H1 (cell line): ENCODE measurements around the gene CFAP20. TPM values are rescaled to one million over a fixed set of nuclear protein-coding genes. Genes with fewer than 3 reads are reported as not detected.

ENCODE experiments used
- CTCF ChIA-PET: fragments of 300-600 bp; sonication (Branson Sonifier 250); formaldehyde crosslinking; loops from one replicate; lab custom pipeline; 2021; ENCODE audit not compliant: partially characterized antibody; lab: Charles Lee
- POLR2A ChIA-PET: fragments of 300-600 bp; sonication (Branson Sonifier 250); formaldehyde crosslinking; loops from one replicate; lab custom pipeline; 2021; ENCODE audit warnings: inconsistent platforms; ENCODE audit not compliant: partially characterized antibody; lab: Charles Lee
- DNase-seq, 2 experiments: peaks; one replicate each; pipeline versions ENCODE4 v3.0.0 to v3.0.0-alpha.2; 2010 to 2022; ENCODE audit warnings: low spot score in 2 of 2, low read depth in 1 of 2, mixed read lengths in 1 of 2
- FAIRE-seq: peaks from 2 replicates; lab custom pipeline; 2011; peaks lifted over from hg19 to GRCh38; lab: Jason Lieb, UNC
- H2AFZ ChIP-seq: 2 replicates; pipeline ENCODE4 v1.8.1; 2012; ENCODE audit warnings: low read length, inconsistent platforms
- H2AK5ac ChIP-seq: 2 replicates; pipeline ENCODE4 v1.6.1; 2013; ENCODE audit warnings: low read depth, low read length
- H2BK120ac ChIP-seq: replicated peaks from 2 replicates; pipeline ENCODE3; 2013; ENCODE audit warnings: low read depth, low read length, inconsistent platforms
- H2BK12ac ChIP-seq: 2 replicates; pipeline ENCODE4 v1.6.1; 2013; ENCODE audit warnings: low read depth, low read length
- H2BK15ac ChIP-seq: 2 replicates; pipeline ENCODE4 v1.6.1; 2013; ENCODE audit warnings: low read length
- H2BK20ac ChIP-seq: 2 replicates; pipeline ENCODE4 v1.6.1; 2013; ENCODE audit warnings: low read length
- H2BK5ac ChIP-seq: 2 replicates; pipeline ENCODE4 v1.6.1; 2013; ENCODE audit warnings: low read depth, low read length
- H3K14ac ChIP-seq: 2 replicates; pipeline ENCODE4 v1.6.1; 2013; ENCODE audit warnings: inconsistent platforms; ENCODE audit not compliant: insufficient read length
- H3K18ac ChIP-seq: 2 replicates; pipeline ENCODE4 v1.6.1; 2013; ENCODE audit warnings: low read length; ENCODE audit errors: extremely low read depth
- H3K23ac ChIP-seq: 2 replicates; pipeline ENCODE4 v1.6.1; 2013; ENCODE audit warnings: inconsistent platforms; ENCODE audit not compliant: insufficient read length
- H3K23me2 ChIP-seq: 2 replicates; pipeline ENCODE4 v1.6.1; 2013; ENCODE audit warnings: low read depth, low read length
- H3K27ac ChIP-seq: 2 replicates; pipeline ENCODE4 v1.6.1; 2011; ENCODE audit warnings: low read depth, low read length, inconsistent platforms
- H3K27me3 ChIP-seq, 4 experiments: replicated peaks in 1 of 4; 1 replicate in 1 of 4; 2 replicates in 3 of 4; pipeline versions ENCODE4 v1.6.1 to v1.8.1; 2011 to 2013; ENCODE audit warnings: low read length in 3 of 4, mild to moderate bottlenecking in 3 of 4, inconsistent platforms in 2 of 4, mixed read lengths in 2 of 4, moderate library complexity in 1 of 4; ENCODE audit not compliant: control insufficient read depth in 3 of 4, insufficient read depth in 3 of 4; ENCODE audit errors: extremely low read depth in 1 of 4
- H3K36me3 ChIP-seq, 4 experiments: 2 replicates each; pipeline versions ENCODE4 v1.6.1 to v1.8.1; 2011 to 2013; ENCODE audit warnings: mild to moderate bottlenecking in 4 of 4, low read length in 3 of 4, moderate library complexity in 2 of 4, control low read depth in 1 of 4, inconsistent platforms in 1 of 4; ENCODE audit not compliant: insufficient read depth in 4 of 4, control insufficient read depth in 2 of 4
- H3K4ac ChIP-seq: replicated peaks from 2 replicates; pipeline ENCODE3; 2013; ENCODE audit warnings: low read length, low read depth, mixed read lengths, inconsistent platforms; ENCODE audit not compliant: insufficient read length
- H3K4me1 ChIP-seq, 4 experiments: replicated peaks in 1 of 4; 1 replicate in 1 of 4; 2 replicates in 3 of 4; pipeline versions ENCODE4 v1.6.1 to v1.8.1; 2011 to 2013; ENCODE audit warnings: low read length in 3 of 4, inconsistent platforms in 2 of 4, mixed read lengths in 1 of 4; ENCODE audit not compliant: insufficient read depth in 4 of 4, control insufficient read depth in 3 of 4
- H3K4me2 ChIP-seq, 2 experiments: 2 replicates each; pipeline versions ENCODE4 v1.6.1 to v1.8.1; 2011 to 2013; ENCODE audit warnings: low read depth in 2 of 2, low read length in 2 of 2, control low read depth in 1 of 2, inconsistent platforms in 1 of 2, mild to moderate bottlenecking in 1 of 2; ENCODE audit not compliant: insufficient read depth in 1 of 2
- H3K4me3 ChIP-seq, 4 experiments: fragments of 200-600, 300-600 bp in 1 of 4; sonication (generic), shearing (Covaris generic), sonication (Bioruptor Twin) in 1 of 4; 2 replicates each; pipeline versions ENCODE4 v1.5.1 to v1.8.1; 2011 to 2016; ENCODE audit warnings: low read length in 4 of 4, low read depth in 3 of 4, control low read depth in 2 of 4, inconsistent platforms in 2 of 4, mild to moderate bottlenecking in 2 of 4, mixed read lengths in 1 of 4, moderate library complexity in 1 of 4; ENCODE audit not compliant: insufficient read depth in 2 of 4; ENCODE audit errors: extremely low read depth in 1 of 4
- H3K56ac ChIP-seq: replicated peaks from 2 replicates; pipeline ENCODE3; 2013; ENCODE audit warnings: low read depth, mild to moderate bottlenecking, mixed read lengths, low read length, inconsistent platforms; ENCODE audit not compliant: insufficient read length
- H3K79me1 ChIP-seq: 2 replicates; pipeline ENCODE4 v1.6.1; 2013; ENCODE audit warnings: low read depth, low read length, control low read depth
- H3K79me2 ChIP-seq, 2 experiments: 2 replicates each; pipeline versions ENCODE4 v1.6.1 to v1.8.1; 2012 to 2013; ENCODE audit warnings: low read length in 2 of 2, mild to moderate bottlenecking in 2 of 2, inconsistent platforms in 1 of 2; ENCODE audit not compliant: insufficient read depth in 2 of 2, control insufficient read depth in 1 of 2
- H3K9ac ChIP-seq, 4 experiments: replicated peaks in 1 of 4; 1 replicate in 1 of 4; 2 replicates in 3 of 4; pipeline versions ENCODE4 v1.6.1 to v1.8.1; 2011 to 2013; ENCODE audit warnings: low read depth in 3 of 4, low read length in 3 of 4, control low read depth in 2 of 4, mild to moderate bottlenecking in 2 of 4, moderate library complexity in 2 of 4, inconsistent platforms in 1 of 4; ENCODE audit errors: extremely low read depth in 1 of 4
- H3K9me3 ChIP-seq, 2 experiments: 2 replicates each; pipeline versions ENCODE4 v1.6.1 to v1.8.1; 2012 to 2013; ENCODE audit warnings: mild to moderate bottlenecking in 2 of 2, moderate library complexity in 2 of 2, control low read depth in 1 of 2, inconsistent platforms in 1 of 2, low read depth in 1 of 2, low read length in 1 of 2, mixed read lengths in 1 of 2; ENCODE audit not compliant: insufficient read depth in 2 of 2
- H4K20me1 ChIP-seq, 2 experiments: replicated peaks in 1 of 2; 2 replicates each; pipeline versions ENCODE3 to v1.8.1; 2011 to 2013; ENCODE audit warnings: inconsistent platforms in 2 of 2, low read length in 2 of 2, mild to moderate bottlenecking in 1 of 2; ENCODE audit not compliant: insufficient read depth in 2 of 2, control insufficient read depth in 1 of 2
- H4K5ac ChIP-seq: 2 replicates; pipeline ENCODE4 v1.6.1; 2013; ENCODE audit warnings: low read length, low read depth, mixed read lengths, inconsistent platforms; ENCODE audit not compliant: insufficient read length
- H4K8ac ChIP-seq: 2 replicates; pipeline ENCODE4 v1.8.0; 2013; ENCODE audit warnings: mild to moderate bottlenecking, moderate library complexity, low read length, inconsistent platforms; ENCODE audit not compliant: insufficient read depth; ENCODE audit errors: extremely low read depth
- H4K91ac ChIP-seq: replicated peaks from 2 replicates; pipeline ENCODE3; 2013; ENCODE audit warnings: low read length, mixed read lengths, inconsistent platforms; ENCODE audit not compliant: insufficient read length
- BACH1 ChIP-seq: IDR thresholded peaks from 2 replicates; pipeline ENCODE4 v1.6.1; 2012; ENCODE audit warnings: low read length, improper control_type of control experiment
- HDAC2 ChIP-seq, 2 experiments: fragments of 300-600 bp in 1 of 2; sonication (generic) in 1 of 2; IDR thresholded peaks; 2 replicates each; pipeline ENCODE4 v1.6.1; 2011 to 2012; ENCODE audit warnings: low read depth in 2 of 2, low read length in 2 of 2, mild to moderate bottlenecking in 2 of 2, moderate library complexity in 2 of 2, borderline replicate concordance in 1 of 2, inconsistent platforms in 1 of 2
- SIRT6 ChIP-seq: IDR thresholded peaks from one replicate; pipeline ENCODE4 v1.7.1; 2012; ENCODE audit warnings: low read length, inconsistent platforms
- WGBS, 2 experiments: shearing (Covaris generic) in 1 of 2; methylation state at CpG; one replicate each; pipeline versions ENCODE4 v1.1.6 to v1.1.7; 2013 to 2015; ENCODE audit warnings: low lambda C conversion rate in 2 of 2, mixed read lengths in 2 of 2, inconsistent platforms in 1 of 2, low coverage in 1 of 2, missing lambda C conversion rate in 1 of 2; ENCODE audit not compliant: insufficient replicate concordance in 2 of 2, insufficient coverage in 1 of 2, insufficient read length in 1 of 2; ENCODE audit errors: extremely low coverage in 1 of 2, missing lambda C conversion rate in 1 of 2; 5-methylcytosine and 5-hydroxymethylcytosine counted together
- polyA plus RNA-seq, 7 experiments: library from polyadenylated mRNA; depleted of rRNA in 3 of 7; stranded (reverse) in 5 of 7; unstranded in 2 of 7; fragments of >200 nt in 5 of 7; fragments of 200-250 nt in 2 of 7; gene quantifications; 1 replicate in 5 of 7; 2 replicates in 1 of 7; 4 replicates in 1 of 7; pipeline versions ENCODE4 v1.2.1 to v1.2.3, GENCODE V29; 2011 to 2013; ENCODE audit warnings: missing spikeins in 2 of 7, mixed read lengths in 2 of 7
- total RNA-seq: library from RNA; stranded (reverse); fragmentation: NEBNext Ultra II Directional; extraction: Animal tissue kit (Norgen Biotek cat#: 25700); gene quantifications from 2 replicates; pipeline ENCODE4 v1.2.1, GENCODE V29; 2021

Gene CFAP20
- total and polyA plus RNA-seq, 2 of the 8 experiments (the other 6 are each of a cell fraction or from before 2014, with no cell fraction given) = 45.6 to 65.4 TPM

DNA sequence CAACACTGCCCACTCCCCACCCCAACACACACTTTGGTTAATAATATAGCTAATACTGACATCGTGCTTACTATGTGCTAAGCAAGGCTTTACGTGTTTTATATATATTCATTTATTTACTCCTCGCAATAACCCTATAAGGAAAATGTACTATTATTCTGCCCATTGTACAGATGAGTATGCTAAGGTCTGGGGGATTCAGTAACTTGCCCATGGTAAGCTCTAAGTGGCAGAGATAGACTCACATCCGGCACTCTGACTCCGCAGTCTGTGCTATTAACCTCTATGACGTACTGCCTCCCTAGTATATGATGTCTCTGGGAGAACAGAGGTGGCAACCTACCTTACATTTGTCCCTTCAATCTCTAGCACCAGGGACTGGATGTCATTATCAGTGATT is 12.7 kb downstream of the CFAP20 start:
- CTCF ChIA-PET = interaction anchor here (0.8 to 19.7 kb wide), 5 partner anchors 10 to 226 kb away, joined by 3 to 362 read pairs (median 21); partner anchors contain the start of gene MMP15
- TF ChIP-seq SIRT6 (no peak), BACH1 (no peak), HDAC2 (IDR thresholded peaks at IDR 0.05; ENCODE audit: borderline replicate concordance in 1 of 2, low read depth in 2 of 2, low read length in 2 of 2) (no peak)
- TF ChIP-seq, all 59 proteins: peak for 0
- 90% methylated on average over 6 of the region's 6 CpGs; no CpG with 5 or more reads in 1 of the 2 experiments for WGBS, 2 experiments

More for the DNA sequence above, 12.7 kb downstream of the CFAP20 start:
- POLR2A ChIA-PET = interaction anchor here (1.3 to 1.4 kb wide), 2 partner anchors 9 to 19 kb away, joined by 3 to 5 read pairs; no protein-coding TSS in a partner anchor
- H4K5ac ChIP-seq = no peak overlapping the region
- no peak overlapping the region for H3K18ac ChIP-seq
- no peak overlapping the region for H3K56ac ChIP-seq
- no peak overlapping the region for H3K27ac ChIP-seq
- H4K91ac ChIP-seq = no peak overlapping the region
- peaks cover 19 to 39% (median 30%) of the 10 kb centered on the region in 4 experiments for H3K36me3 ChIP-seq
- no peaks in the 10 kb centered on the region for H3K27me3 ChIP-seq
- no peak overlapping the region for H2BK120ac ChIP-seq
- H3K4me1 ChIP-seq = peaks cover 0 to 5% (median 0%) of the 10 kb centered on the region in 4 experiments; a peak in 3 of 7 replicates
- no peak overlapping the region for H3K4me2 ChIP-seq
- H3K9ac ChIP-seq = no peak overlapping the region
- no peak overlapping the region for H2BK20ac ChIP-seq
- peaks cover 6 to 46% of the 10 kb centered on the region in 2 experiments; a peak in 3 of 4 replicates for H3K79me2 ChIP-seq
- no peak overlapping the region for H2AK5ac ChIP-seq
- no peak overlapping the region for H3K4me3 ChIP-seq
- H3K14ac ChIP-seq = no peak overlapping the region
- no peak overlapping the region for H2BK15ac ChIP-seq
- H4K8ac ChIP-seq = no peak overlapping the region
- no peak for FAIRE-seq
- no peak overlapping the region for H2BK12ac ChIP-seq
- H3K79me1 ChIP-seq = no peaks in the 10 kb centered on the region; the same call in 1 of the 2 replicates
- no peak overlapping the region for H2AFZ ChIP-seq
- H3K4ac ChIP-seq = no peak overlapping the region
- no peaks in the 10 kb centered on the region for H3K23me2 ChIP-seq
- peaks cover 7 to 12% of the 10 kb centered on the region in 2 experiments for H4K20me1 ChIP-seq
- DNase-seq = no peak
- H3K23ac ChIP-seq = no peak overlapping the region
- no peak overlapping the region for H2BK5ac ChIP-seq
- H3K9me3 ChIP-seq = no peaks in the 10 kb centered on the region
